M059J (cell line): ENCODE measurements around the gene CHST9. TPM values are rescaled to one million over a fixed set of nuclear protein-coding genes. Genes with fewer than 3 reads are reported as not detected.
"Not testable (repeated sequence)": the region's sequence is repeated elsewhere in the genome, so short reads cannot be mapped to it uniquely, and the experiment has no call there.

Experiments used
- DNase-seq: peaks from one replicate; pipeline ENCODE4 v3.0.0-alpha.2; 2012; ENCODE audit warnings: low read depth
- total RNA-seq: library from RNA; depleted of rRNA; stranded (reverse); fragments of >200 nt; shearing (Covaris generic); gene quantifications from 2 replicates; pipeline ENCODE4 v1.2.3, GENCODE V29; 2014

CHST9 gene
- total RNA-seq, 1 experiment from 2014 or later = not detected

GRCh38 chr18:27005589-27005988 lies 179.5 kb downstream of the CHST9 start:
- DNase-seq = peak; percentile 12

DNA sequence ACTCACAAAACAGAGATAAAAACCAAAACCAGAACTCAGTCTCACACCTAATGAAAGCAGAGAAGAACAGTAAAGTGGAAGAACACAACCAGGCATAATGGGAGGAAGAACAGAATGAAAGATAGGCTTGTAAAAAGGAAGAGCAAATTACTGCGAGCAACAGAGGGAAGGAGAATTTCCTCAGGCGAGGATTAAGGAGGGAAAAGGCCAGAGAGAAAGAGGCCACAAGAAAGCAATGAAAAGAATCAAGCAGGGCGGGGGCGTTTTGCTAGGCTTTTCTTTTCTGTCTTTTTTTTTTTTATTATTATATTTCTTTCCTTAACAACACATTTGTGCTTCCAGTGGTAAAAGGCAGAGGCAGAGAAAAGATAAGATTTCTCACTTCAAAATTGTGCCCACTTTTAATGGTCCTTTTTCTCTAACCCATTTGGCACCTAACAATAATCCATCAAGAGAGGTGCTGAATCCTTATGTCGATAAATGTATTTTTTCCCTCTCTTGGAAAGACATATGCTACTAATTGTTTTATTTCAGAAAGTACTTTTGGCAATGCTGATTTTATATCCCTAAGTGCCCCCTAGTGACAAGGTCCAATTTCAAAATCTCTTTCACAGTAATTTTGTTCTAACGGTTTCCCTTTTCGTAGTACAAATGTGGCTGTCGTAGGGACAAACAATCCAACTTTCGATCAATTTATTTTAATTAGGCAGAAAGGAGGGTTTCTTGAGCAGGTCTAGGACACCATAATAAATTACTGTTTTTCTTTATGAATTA lies 180.9 kb downstream of the CHST9 start:
- DNase-seq = peak; percentile 12

DNA sequence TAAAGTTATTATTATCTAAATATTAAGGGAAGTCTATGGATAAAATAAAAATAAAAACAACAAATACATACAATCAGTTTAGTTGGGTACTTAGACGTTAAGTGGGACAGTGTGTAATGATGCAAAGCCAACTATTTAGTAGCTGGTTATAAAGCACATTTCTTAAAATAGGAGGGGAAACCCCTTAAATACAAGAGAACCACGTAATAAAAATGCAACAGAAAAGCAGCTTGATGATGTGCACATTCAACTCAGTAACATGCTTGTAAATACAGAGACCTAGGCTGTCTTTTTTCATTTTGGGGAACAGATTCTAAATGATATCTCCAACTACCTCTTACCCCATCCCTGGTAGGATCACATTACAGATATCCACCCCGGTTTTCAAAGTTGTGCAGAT lies 185.3 kb downstream of the CHST9 start:
- DNase-seq = no peak

- no peak for DNase-seq
These were observed 191.5 kb downstream of the CHST9 start for GRCh38 chr18:26993568-26993967.

GRCh38 chr18:26992926-26993325 lies 192.2 kb downstream of the CHST9 start:
- no peak for DNase-seq

DNA sequence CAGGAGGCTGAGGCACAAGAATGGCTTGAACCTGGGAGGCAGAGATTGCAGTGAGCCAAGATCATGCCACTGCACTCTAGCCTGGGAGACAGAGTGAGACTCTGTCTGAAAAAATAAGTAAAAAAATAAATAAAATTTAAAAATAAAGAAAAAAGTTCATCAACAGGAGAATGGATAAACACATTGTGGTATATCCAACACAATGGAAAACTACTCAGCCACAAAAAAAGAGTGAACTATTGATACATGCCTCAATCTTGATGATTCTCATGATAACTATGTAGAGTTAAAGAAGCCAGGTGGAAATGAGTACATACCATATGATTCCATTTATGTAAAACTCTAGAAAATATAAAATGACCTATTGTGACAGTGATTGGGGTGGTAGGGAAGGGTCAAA lies 195.3 kb downstream of the CHST9 start:
- DNase-seq = no peak

DNA sequence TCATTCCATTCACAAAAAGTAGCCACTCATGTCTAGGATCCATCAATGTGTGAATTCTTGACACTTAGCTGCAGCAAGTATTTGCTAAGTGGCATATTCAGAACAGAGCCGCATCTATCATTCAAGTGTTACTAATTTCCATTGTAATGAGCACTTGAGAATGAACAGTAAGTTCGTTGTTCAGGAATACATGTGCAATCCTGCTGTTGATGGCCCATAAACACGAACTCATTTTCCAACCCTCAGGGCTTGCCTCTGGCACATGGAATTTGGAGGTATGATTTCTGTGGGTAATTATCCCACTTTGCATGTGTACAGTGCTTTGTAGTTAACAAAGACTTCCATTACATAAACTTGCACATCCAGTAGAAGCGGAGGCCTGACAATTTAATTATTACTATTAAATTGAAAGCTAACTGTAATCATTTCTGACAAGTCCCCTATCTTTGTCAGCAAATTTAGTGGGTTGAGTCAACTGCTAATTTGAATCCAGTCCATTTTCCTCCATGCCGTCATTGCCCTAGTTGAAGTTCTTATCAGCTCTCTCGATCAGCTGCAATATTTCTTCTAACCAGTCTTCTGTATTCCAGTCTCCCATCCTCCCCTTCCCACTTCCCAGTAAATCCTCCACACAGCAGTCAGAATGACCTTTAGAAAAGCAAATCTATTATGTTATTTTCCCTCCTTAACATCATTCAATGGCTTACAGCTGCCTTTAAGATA lies 203.6 kb downstream of the CHST9 start:
- DNase-seq = peak; percentile 31

DNA sequence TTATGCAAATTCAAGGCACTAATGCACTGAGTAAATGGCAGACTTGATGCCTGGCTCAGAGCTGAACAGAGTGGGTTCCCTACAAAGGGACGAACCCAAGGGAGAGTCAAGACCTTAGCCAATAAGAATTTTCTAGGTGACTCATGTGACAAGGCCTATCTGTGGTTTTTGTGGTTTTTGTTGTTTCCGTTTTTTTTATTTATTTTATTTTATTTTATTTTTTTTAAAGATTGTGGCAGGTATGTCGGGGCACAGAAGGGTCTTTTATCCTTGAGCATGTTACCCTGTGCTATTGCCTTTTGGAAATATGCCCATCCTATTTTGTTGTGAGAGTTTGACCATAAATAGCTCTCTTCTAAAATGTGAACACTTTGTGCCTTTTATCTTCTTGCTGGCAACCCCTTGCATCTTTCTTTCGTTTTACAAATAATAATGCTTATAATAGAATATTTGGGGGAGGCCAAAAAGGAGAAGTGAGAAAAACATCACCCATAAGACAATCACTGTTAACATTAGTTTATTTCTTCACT lies 206.2 kb downstream of the CHST9 start:
- DNase-seq = peak; percentile 9

- DNase-seq = no peak
These were observed 207.3 kb downstream of the CHST9 start for GRCh38 chr18:26977781-26978180.

DNA sequence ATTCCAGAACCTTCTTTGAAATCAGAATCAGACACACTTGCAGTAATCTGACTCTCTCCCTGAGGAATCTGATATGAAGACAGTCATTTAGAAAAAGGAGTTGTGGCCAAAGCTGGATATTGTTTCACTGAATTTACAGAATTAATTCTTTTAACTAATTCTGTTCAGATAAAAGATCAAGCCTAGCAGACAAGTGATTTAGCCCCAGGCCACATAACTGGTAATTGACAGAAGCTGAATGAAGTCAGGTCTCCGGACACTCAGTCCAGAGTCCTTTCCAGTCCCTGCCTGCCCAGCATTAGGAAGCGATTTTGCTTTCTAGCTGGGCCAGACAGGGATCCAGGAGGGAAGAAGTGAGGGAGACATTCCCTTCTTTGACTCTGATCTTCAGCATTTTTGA lies 208.9 kb downstream of the CHST9 start:
- no peak for DNase-seq

DNA sequence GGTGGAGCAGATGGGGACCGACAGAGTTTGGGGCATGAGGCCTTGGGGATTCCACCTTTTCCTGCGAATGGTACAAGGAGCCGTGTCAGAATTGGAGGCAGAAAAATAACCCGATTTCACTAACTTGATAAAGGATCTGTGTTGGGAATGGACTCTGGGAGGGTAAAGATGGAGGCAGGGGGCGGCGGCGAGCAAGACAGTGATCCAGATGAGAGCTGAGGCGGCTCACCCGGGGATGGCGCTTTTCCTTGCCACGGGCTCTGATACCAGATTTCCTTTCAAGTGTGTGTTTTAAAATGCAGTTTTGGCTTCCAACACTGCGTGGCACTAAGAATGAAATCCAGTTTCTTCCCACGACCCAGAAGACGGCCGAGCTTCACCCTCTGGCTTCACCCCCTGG lies 212.6 kb downstream of the CHST9 start:
- not testable (repeated sequence) for DNase-seq

- no peak for DNase-seq
These were observed 213.7 kb downstream of the CHST9 start for GRCh38 chr18:26971409-26971808.

DNA sequence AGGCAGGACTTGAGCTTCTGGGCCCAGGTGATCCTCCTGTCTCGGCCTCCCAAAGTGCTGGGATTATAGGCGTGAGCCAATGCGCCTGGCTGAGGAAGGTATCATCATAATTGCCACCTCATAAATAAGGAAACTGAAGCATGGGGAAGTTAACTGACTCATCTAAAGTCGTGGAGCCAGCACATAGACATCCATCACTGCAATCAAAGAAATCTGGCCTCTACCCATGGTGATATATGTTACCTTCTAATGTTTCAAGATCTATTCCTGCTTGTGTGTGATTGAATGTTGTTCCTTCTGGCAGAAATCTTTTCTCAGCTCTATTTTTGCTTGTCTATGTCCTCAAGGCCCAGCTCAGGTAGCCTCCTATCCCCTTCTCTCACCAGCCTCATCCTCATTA lies 214.5 kb downstream of the CHST9 start:
- no peak for DNase-seq

- no peak for DNase-seq
These were observed 219.9 kb downstream of the CHST9 start for GRCh38 chr18:26965206-26965605.

GRCh38 chr18:26963292-26963691 lies 221.8 kb downstream of the CHST9 start:
- peak; percentile 5 for DNase-seq

DNA sequence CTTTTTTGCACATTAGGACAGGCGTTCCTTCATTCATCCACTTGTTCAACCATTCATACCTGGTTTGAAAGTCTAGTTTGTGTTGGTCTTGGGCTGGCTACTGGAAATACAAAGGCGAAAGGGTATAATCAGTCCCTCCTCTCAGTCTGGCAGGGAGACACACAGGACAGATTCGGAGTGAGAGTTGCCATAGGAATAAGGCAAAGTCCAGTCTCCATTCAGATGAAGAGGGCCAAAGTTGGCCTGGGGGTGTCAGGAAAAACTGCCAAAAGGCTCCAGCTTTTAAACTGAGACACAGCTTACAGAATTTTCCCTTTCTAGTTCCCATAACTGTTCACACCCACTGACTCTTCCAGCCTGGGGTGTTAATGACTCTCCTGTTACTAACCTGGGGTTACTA lies 223.3 kb downstream of the CHST9 start:
- DNase-seq = no peak

DNA sequence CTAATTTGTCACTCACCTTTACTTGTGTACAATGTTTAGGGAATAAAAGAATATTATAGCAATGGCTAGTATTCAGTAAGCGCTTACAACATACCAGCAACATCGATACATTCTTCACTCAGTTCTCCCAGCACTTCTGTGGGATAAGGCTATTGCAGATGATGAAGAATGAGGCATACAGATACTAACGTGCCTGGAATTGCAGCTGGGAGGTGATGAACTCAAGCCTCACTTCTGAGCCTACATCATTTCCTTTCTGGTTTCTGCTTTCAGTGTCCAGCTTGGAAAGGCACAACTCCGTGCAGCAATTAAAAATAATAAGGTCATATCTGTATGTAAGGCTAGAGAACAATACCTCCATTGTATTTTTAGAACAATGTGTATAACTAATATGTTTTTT lies 224.2 kb downstream of the CHST9 start:
- DNase-seq = no peak

DNA sequence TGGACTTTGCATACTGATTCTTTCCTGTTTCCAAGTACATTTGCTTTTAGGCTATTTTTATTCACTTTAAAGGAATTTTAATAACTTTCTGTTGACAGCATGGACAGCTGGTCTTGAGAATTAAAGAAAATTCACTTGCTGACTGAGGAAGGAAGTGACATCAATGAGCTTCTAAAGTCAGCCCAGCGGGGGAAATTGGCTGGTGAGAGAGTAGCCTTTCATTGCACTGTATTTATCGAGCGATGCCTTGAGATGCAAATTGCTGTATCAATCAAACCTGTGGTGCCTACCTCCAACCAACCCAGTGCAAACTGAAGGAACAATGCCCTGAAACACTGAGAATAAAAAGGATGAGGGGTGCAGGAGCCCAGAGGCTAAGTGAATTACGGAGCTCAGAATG lies 228.2 kb downstream of the CHST9 start:
- no peak for DNase-seq

GRCh38 chr18:26948703-26949102 lies 236.4 kb downstream of the CHST9 start:
- DNase-seq = no peak

DNA sequence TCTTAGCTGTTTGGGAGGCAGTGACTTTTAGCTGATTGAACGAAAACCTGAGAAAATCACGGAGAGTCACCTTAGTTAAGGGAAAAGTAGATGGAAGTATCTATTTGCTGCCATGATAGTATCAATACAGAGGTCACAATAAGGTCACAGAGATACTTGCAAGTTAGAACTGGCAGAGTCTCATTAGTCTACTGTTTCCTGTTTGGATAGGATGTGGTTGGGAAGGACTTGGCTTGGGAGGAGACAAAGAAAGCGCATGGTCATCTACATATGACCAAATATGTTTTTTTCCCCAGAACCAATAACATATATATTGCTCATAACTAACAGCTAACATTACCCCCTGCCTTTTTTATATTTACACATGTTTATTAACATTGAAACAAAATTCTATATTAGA lies 241.2 kb downstream of the CHST9 start:
- no peak for DNase-seq

GRCh38 chr18:26941584-26941983 lies 243.5 kb downstream of the CHST9 start:
- DNase-seq = no peak

GRCh38 chr18:26940744-26941398 lies 244.2 kb downstream of the CHST9 start:
- no peak for DNase-seq

DNA sequence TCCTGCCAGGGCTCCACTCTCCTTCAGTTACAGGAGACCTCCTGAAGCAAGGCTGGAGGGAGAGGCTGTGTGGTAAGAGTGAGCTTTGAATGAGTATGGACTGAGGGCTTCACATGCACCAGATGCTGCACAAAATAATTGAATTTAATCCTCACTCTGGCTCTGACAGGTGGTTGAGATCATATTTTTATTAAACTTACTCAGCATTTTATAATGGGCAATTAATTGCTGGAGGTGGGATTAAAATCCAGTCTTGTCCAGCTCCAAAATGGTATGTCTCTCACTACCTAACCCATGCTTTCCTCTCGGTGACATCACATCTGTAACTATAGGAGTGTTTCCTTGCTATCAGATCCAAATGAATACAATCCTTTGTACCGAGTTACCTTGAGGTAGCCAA lies 253.4 kb downstream of the CHST9 start:
- DNase-seq = no peak
